GM21723 (cell line): Measurements from ENCODE around the gene EPN2.
A peak's percentile ranks its signal among the peaks of the same experiment; 100 is the strongest.

Experiments
- ATAC-seq: cut with Tn5 transposase; IDR thresholded peaks from one replicate; pipeline ENCODE4 v1.9.1; 2021; ENCODE audit warnings: mild to moderate bottlenecking, moderate library complexity; ENCODE audit not compliant: unreplicated experiment

The EPN2 gene

GRCh38 chr17:19291646-19292376 is 54.6 kb downstream of the EPN2 start:
- ATAC-seq = no peak

DNA sequence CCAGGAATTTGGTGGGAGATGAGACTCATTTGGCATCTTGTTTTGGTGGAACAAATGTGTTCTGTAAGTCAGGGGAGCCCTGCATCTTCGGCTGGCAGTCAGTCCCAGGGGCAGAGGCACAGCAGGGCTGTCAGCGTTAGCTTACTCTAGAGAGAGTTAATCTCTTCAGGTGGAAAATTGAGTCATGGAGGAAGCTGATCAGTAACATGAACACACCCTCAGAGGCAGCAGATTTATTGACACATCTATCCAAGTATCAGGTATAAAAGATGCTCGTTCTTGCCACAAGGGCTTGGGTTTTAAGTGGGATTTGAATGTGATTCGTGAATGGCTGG is 55.2 kb downstream of the EPN2 start:
- ATAC-seq = no peak

DNA sequence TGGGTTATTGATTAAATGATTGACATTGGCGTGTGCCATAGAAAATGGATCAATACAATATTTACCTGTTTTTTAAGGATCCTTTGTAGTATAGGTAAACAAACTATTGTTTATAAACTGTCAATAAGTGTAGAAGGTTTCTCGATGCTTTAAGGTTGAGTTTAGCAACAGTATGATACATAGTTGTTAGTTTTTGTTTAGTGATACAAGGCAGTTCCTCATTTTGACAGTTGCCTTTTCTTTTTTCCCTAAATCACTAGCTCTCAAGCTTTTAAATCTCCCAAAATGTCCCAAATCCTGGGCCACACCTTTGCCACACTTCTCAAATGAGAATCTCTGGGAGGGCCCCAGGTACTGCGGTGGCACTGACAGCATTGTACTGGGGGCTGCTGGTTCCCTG is 57.3 kb downstream of the EPN2 start:
- no peak for ATAC-seq

DNA sequence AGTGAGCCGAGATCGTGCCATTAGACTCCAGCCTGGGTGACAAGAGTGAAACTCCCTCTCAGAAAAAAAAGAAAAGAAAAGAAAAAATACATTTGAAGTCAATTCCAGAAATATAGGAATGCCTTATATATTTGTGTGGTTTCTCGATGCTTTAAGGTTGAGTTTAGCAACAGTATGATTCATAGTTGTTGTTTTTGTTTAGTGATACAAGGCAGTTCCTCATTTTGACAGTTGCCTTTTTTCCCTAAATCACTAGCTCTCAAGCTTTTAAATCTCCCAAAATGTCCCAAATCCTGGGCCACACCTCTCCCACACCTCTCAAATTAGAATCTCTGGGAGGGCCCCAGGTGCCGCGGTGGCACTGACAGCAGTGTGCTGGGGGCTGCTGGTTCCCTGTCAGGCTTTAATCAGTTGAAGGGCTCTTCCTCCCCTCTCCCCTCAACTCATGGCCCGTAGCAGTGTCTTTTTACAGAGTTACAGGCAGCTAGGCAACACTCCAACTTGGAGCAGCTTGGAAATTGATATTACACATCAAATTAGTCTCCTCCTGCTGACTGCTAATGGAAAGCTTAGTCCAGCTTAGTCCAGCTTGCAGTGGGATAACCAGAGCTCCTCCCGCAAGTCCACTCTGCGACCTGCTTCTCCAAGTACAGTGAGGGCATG is 58.4 kb downstream of the EPN2 start:
- no peak for ATAC-seq

DNA sequence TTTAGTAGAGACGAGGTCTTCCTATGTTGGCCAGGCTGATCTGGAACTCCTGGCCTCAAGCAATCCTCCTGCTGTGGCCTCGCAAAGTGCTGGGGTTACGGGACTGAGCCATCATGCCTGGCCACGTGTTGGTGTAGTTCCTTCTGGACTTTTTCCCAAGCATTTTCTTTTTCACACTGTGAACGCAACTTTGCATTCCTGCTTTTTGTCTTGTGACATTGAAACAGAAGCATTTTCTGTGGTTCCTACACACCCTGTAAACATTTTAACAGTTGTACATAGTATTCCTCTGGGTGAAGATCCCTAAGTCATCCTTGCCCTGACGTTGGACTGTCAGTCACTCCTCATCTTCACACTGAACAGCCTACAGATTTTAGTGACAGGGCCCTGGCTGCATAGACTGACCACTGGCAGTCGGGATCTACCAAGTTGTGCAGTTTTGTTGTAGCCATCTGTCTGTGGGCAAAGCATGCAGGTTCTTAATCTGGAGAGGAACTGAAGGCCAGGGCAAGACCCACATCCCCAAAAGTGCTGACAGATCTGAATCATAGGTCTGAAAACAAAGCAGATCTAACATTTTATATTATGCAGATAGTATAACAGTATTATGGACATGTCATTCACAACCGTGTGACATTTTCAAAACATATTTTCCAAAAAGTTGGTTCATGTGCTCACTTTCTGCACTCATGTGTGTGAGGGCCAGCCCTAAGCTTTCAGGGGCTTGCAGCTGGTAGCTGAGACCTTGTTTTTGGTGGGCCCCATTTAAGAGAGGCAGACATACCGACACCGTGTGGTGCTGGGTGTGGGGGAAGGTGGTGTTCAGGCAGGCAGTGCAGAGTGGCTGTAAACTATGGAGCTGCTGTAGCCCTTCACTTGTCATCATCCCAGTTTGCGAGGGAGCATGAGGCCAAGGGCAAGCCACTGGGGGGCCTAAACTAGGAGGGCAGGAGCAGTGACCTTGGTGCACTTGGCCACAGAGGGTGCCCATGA is 59.9 kb downstream of the EPN2 start:
- no peak for ATAC-seq

DNA sequence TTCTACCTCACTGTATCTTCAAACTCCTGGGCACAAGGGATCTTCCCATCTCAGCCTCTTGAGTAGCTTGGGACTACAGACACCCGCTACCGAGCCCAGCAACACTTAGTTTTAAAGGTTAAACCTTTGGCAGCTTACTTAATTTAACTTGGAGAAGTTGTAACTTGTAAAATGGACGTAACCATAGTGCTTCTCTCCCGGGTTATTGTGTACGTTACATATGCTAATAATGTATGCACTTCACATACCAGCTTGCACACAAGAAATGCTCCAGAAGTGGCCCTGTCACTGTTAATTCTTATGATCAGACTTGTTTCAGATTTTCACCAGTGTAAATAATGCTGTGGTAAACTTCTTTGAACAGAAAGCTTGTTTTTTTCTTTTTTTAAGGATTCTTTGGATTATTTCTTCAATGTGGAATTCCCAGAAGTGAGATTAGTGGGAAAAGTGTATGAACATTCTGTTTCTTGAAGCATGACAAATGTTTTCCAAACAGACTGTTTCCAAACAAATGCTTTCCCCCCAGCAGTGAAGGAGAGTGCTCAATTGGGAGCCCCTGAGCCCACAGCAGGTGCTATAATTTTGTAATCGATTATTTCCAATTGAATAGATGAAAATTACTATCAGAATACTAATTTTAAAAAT is 61.5 kb downstream of the EPN2 start:
- ATAC-seq = no peak

GRCh38 chr17:19299214-19299747 is 62.1 kb downstream of the EPN2 start:
- ATAC-seq = no peak

- ATAC-seq = no peak
Observed at GRCh38 chr17:19299866-19300265, 62.7 kb downstream of the EPN2 start.

GRCh38 chr17:19301274-19301951 is 64.2 kb downstream of the EPN2 start:
- ATAC-seq = no peak

DNA sequence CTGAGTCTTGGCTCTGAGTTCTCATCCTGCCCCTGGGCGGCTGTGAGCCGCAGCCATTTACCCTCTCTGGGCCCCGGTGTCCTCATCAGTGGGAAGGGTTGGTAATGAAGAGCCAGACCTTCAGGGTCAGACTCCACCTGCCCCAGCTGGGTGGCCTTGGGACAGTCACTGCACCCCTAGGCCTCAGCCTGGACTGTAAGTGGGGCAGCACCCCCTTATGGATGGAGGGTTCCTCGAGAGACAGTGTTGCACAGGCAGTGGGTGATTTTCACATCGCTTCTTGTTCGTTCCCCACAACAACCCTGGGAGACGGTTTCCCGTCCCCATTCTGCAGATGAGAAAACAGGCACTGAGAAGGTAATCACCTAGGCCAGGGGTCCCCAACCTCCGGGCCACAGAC is 64.8 kb downstream of the EPN2 start:
- ATAC-seq = no peak

GRCh38 chr17:19302791-19303331 is 65.7 kb downstream of the EPN2 start:
- no peak for ATAC-seq

DNA sequence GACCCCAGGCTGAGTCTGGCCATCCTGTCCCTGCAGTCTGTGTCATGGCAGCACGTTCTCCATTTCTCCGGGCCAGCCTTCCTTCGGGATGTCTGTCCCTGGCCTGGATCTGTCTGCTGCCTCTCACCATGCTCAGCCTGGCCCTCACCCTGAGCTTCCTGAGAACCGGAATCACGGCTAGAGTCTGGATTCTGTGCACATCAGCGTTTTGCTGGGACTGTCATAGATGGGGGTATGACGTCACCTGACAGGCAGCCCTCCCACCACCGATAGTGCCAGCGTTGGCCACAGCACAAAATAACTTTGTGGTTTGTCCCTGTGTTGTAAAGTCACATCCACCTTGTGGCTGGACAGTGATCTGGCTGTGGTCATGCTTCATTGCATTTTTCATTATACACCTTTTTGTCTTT is 66.2 kb downstream of the EPN2 start:
- no peak for ATAC-seq

DNA sequence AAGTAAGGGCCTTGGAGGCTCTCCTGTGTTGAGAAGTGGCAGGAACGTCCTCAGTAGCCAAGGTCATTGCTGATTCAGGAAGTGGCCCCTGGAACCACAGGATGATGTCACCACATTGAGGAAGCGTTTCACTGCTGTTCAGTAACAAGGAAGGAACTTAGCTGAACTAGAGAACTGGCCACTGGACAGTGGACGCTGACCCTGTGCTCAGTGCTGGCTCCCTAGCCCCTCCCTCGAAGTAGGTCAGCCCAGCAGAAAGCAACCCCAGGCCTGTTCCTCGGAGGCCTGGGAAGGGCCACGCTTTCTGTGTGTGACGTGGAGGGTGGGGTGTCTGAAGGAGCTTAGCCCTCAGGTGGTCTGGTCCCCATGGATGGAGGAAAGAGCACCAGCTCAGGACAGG is 67.0 kb downstream of the EPN2 start:
- no peak for ATAC-seq

- no peak for ATAC-seq
Observed at GRCh38 chr17:19304751-19305150, 67.6 kb downstream of the EPN2 start.

DNA sequence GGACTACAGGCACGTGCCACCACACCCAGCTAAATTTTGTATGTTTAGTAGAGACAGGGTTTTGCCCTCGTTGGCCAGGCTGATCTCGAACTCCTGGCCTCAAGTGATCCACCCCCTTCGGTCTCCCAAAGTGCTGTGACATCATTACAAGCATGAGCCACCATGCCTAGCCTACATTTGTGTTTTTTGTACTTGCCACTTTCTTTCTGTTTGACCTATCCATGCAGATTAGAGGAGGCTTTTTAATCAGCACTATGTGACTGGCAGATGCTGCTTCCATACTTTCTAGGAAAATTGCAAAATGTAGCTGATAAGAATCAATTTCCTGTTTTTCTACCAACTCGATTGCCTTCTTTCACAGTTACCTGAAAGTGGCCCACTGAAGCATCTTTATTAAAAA is 68.1 kb downstream of the EPN2 start:
- ATAC-seq = no peak

GRCh38 chr17:19305761-19306159 is 68.6 kb downstream of the EPN2 start:
- no peak for ATAC-seq

DNA sequence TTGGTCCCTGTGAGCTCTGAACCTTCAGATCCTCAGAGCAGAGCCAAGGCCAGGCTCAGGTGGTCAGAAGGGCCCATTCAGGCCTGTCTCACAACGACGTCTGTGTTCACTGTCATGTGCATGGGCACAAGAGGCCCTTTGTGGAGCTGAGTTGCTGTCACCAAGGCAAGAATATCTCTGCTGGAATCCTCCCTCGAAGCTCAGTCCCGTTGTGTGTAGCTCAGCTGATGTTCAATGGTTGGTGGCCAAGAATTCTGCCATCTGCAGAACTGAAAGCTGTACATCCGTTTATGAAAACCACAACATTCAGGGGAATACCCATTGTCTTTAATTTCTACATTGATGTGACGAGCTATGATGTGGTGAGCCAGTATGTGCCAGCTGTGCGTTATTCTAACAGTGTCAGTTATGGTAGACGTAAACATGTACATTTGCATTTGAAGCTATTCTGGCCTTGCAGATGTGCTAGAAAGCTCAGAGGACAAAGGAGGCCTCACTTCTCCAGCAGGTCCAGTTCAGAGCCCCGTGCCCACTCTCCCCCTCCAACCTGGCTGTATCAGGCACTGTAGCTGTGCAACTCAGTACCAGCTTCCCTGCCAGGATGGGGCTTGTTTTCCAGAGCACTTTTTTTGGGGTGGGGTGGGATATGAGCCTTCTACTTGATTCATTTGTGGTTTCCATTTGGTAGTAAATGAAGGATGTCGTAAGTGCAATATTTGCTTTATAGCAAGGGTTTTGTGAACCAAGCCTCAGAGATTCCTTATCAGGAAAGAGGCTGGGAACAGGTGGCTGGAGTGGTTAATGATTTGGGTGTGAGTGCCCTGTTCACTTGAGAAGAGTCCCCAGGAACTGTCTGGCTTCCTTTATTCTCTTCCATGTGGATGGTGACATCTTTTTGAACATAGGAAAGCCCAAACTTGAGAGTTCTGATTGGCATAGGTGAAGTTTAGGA is 69.3 kb downstream of the EPN2 start:
- ATAC-seq = peak; percentile 81

DNA sequence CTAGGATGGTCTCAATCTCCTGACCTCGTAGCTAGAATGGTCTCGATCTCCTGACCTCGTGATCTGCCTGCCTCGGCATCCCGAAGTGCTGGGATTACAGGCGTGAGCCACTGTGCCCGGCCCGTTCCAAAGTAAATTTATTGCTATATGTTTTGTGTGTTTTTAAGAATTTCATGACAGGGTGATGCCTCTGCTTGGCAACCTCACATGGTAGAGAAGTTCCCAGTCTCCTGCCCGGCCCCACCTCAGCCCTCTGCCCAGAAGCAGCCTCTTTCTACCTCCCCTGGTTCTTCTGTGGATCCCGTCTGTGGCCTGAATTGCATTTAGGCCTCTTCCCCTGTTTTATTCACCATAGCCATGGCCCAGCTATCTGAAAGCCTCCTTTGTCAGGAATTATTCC is 70.4 kb downstream of the EPN2 start:
- ATAC-seq = no peak

- no peak for ATAC-seq
Observed at GRCh38 chr17:19308398-19308797, 71.2 kb downstream of the EPN2 start.
